Osteoblast (primary cell): ENCODE data around the gene NDUFB1. TPM values are rescaled to one million over a fixed set of nuclear protein-coding genes. Genes with fewer than 3 reads are reported as not detected.

Experiments
- DNase-seq: peaks from one replicate; pipeline ENCODE4 v3.0.0; 2011; ENCODE audit warnings: low spot score, mixed read lengths; ENCODE audit not compliant: insufficient read length; ENCODE audit errors: missing footprints
- H2AFZ ChIP-seq: 2 replicates; pipeline ENCODE4 v1.6.0; 2011; ENCODE audit warnings: mild to moderate bottlenecking, low read length
- H3K27ac ChIP-seq: 2 replicates; pipeline ENCODE4 v1.5.1; 2011; ENCODE audit warnings: mild to moderate bottlenecking, low read depth, low read length, moderate library complexity
- H3K27me3 ChIP-seq: 2 replicates; pipeline ENCODE4 v1.6.0; 2012; ENCODE audit warnings: mild to moderate bottlenecking, control low read depth, inconsistent platforms, low read length, moderate library complexity; ENCODE audit not compliant: insufficient read depth
- H3K36me3 ChIP-seq: 2 replicates; pipeline ENCODE4 v1.5.1; 2011; ENCODE audit warnings: mild to moderate bottlenecking, low read length, control low read depth, moderate library complexity; ENCODE audit not compliant: insufficient read depth
- H3K4me1 ChIP-seq: 2 replicates; pipeline ENCODE4 v1.5.1; 2011; ENCODE audit warnings: mild to moderate bottlenecking, low read length, control low read depth, moderate library complexity; ENCODE audit not compliant: insufficient read depth
- H3K4me2 ChIP-seq: 2 replicates; pipeline ENCODE4 v1.6.0; 2011; ENCODE audit warnings: mild to moderate bottlenecking, low read length; ENCODE audit not compliant: insufficient read depth
- H3K4me3 ChIP-seq: fragments of 200-600 bp; sonication (generic); 3 replicates; pipeline ENCODE4 v1.5.1; 2012; ENCODE audit warnings: mild to moderate bottlenecking, low read length, inconsistent platforms; ENCODE audit not compliant: insufficient read depth
- H3K79me2 ChIP-seq: 2 replicates; pipeline ENCODE4 v1.6.0; 2012; ENCODE audit warnings: mild to moderate bottlenecking, low read length, control low read depth, inconsistent platforms; ENCODE audit not compliant: insufficient read depth
- H3K9me3 ChIP-seq: 2 replicates; pipeline ENCODE4 v1.5.1; 2011; ENCODE audit warnings: low read depth, low read length, control low read depth
- H4K20me1 ChIP-seq: 2 replicates; pipeline ENCODE4 v1.6.0; 2012; ENCODE audit warnings: mild to moderate bottlenecking, low read length, control low read depth; ENCODE audit not compliant: insufficient read depth
- CTCF ChIP-seq: IDR thresholded peaks from 2 replicates; pipeline ENCODE4 v1.5.1; 2011; ENCODE audit warnings: mild to moderate bottlenecking, low read depth, low read length, moderate library complexity; ENCODE audit errors: extremely low read depth
- total RNA-seq: library from RNA; depleted of rRNA; stranded (reverse); fragments of >200 nt; gene quantifications from 2 replicates; pipeline ENCODE4 v1.2.3, GENCODE V29; 2012

The NDUFB1 gene
- 146 and 150 TPM in 2 replicates for total RNA-seq

- no peak for TF ChIP-seq CTCF
- Histone ChIP-seq H3K9me3 (no peaks in the 10 kb centered on the region), H4K20me1 (no peaks in the 10 kb centered on the region), H3K36me3 (peaks cover 32% of the 10 kb centered on the region), H3K4me3 (peak within 1 kb of the TSS; percentile 99), H3K27me3 (no peaks in the 10 kb centered on the region), H3K79me2 (peaks cover 62% of the 10 kb centered on the region), H3K4me2 (peak within 1 kb of the TSS; percentile 97), H3K27ac (peak within 1 kb of the TSS; percentile 97), H2AFZ (peak within 1 kb of the TSS; percentile 95), H3K4me1 (no peaks in the 10 kb centered on the region)
- DNase-seq = peak; percentile 96
These were observed at the start of gene NDUFB1, which contains the start of gene CPSF2 for GRCh38 chr14:92121670-92122350. NDUFB1 (minus strand) TSS chr14:92121706; CDS start chr14:92117637, 4,069 bp downstream. CPSF2 (plus strand) TSS chr14:92121969; CDS start chr14:92130985, 9,016 bp downstream.

GRCh38 chr14:92164958-92165357 lies 43.5 kb upstream of the NDUFB1 start:
- Histone ChIP-seq H3K4me2 (no peak overlapping the region), H3K9me3 (no peaks in the 10 kb centered on the region), H3K4me3 (no peak overlapping the region), H3K4me1 (peaks cover 13% of the 10 kb centered on the region), H3K27me3 (no peaks in the 10 kb centered on the region), H4K20me1 (no peaks in the 10 kb centered on the region), H3K36me3 (peaks cover 53% of the 10 kb centered on the region), H3K27ac (no peak overlapping the region), H2AFZ (no peak overlapping the region), H3K79me2 (no peaks in the 10 kb centered on the region)
- DNase-seq = no peak
- TF ChIP-seq CTCF = no peak

DNA sequence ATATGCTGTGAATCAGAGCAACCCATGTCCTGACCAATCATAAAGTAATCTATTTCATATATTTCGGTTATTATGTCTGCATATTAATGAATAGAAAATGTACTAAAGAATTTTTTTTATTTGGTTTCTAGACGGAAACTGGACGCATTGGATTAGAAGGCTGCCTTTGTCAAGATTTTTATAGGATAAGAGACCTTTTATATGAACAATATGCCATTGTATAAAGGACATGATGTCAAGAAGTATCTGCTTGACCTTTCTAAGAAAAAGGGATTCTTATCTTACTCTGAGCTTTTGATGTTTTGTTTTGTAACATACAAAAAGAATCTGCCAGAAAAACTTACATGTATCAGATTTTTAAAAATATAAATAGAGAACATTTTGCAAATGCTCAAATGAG lies 40.0 kb upstream of the NDUFB1 start:
- H3K4me2 ChIP-seq = no peak overlapping the region
- DNase-seq = no peak
- peaks cover 13% of the 10 kb centered on the region for H3K4me1 ChIP-seq
- H3K79me2 ChIP-seq = no peaks in the 10 kb centered on the region
- no peak for TF ChIP-seq CTCF
- H4K20me1 ChIP-seq = no peaks in the 10 kb centered on the region
- no peak overlapping the region for H2AFZ ChIP-seq
- H3K4me3 ChIP-seq = no peak overlapping the region
- H3K27ac ChIP-seq = peak overlapping the region; percentile 72
- no peaks in the 10 kb centered on the region for H3K27me3 ChIP-seq
- H3K36me3 ChIP-seq = peaks cover 66% of the 10 kb centered on the region
- no peaks in the 10 kb centered on the region for H3K9me3 ChIP-seq

DNA sequence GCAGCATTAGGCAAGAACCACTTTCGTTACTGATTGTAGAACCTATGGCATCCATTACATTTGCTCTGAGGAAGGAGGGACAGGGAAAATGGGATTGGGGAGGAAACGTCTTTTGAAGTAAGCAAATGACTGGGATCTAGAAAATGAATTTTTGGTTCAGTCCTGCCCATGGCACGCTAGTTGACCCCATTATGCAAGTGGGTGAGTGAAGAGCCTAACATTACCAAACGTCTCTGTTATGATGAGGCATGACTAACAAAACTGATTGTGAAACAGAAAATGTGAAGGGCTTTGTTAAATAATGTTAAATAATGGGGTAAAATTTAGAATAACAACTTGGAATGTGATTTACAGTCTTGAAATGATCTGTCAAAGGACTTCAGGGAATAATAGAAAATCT lies 39.1 kb upstream of the NDUFB1 start:
- Histone ChIP-seq H3K27me3 (no peaks in the 10 kb centered on the region), H3K4me3 (no peak overlapping the region), H3K27ac (peak overlapping the region; percentile 72), H3K4me2 (peak overlapping the region; percentile 52), H3K79me2 (no peaks in the 10 kb centered on the region), H3K4me1 (peaks cover 13% of the 10 kb centered on the region), H4K20me1 (no peaks in the 10 kb centered on the region), H2AFZ (peak overlapping the region; percentile 45), H3K36me3 (peaks cover 69% of the 10 kb centered on the region), H3K9me3 (no peaks in the 10 kb centered on the region)
- TF ChIP-seq CTCF = no peak
- DNase-seq = peak; percentile 62
